GM23338 (cell line): ENCODE data around the gene FBXW12. TPM values are rescaled to one million over a fixed set of nuclear protein-coding genes. Genes with fewer than 3 reads are reported as not detected.

Source experiments
- ATAC-seq: fragments of 200-7000 bp; cut with Tn5 transposase; 3 replicates; pipeline ENCODE4 v1.9.1; 2020
- DNase-seq: peaks from one replicate; pipeline ENCODE4 v3.0.0-alpha.2; 2015; ENCODE audit warnings: low spot score
- H2AFZ ChIP-seq: fragments of 200-600 bp; sonication (generic); 2 replicates; pipeline ENCODE4 v1.8.0; 2016; ENCODE audit warnings: antibody characterized with exemption, mild to moderate bottlenecking, moderate library complexity
- H3F3A ChIP-seq: fragments of 200-600 bp; sonication (generic); replicated peaks from 2 replicates; pipeline ENCODE4 v1.8.0; 2017; ENCODE audit warnings: antibody characterized with exemption, mixed run types, low read depth
- H3K27ac ChIP-seq: fragments of 200-600 bp; sonication (generic); 2 replicates; pipeline ENCODE4 v1.6.1; 2016; ENCODE audit warnings: low read depth
- H3K27me3 ChIP-seq: fragments of 200-600 bp; sonication (generic); 2 replicates; pipeline ENCODE4 v1.8.0; 2016; ENCODE audit warnings: mild to moderate bottlenecking, mixed run types, moderate library complexity; ENCODE audit not compliant: insufficient read depth
- H3K36me3 ChIP-seq: fragments of 200-600 bp; sonication (generic); 2 replicates; pipeline ENCODE4 v1.8.0; 2016; ENCODE audit warnings: mild to moderate bottlenecking; ENCODE audit not compliant: insufficient read depth
- H3K4me1 ChIP-seq: fragments of 200-600 bp; sonication (generic); 2 replicates; pipeline ENCODE4 v1.8.0; 2016; ENCODE audit warnings: mild to moderate bottlenecking, moderate library complexity; ENCODE audit not compliant: insufficient read depth
- H3K4me2 ChIP-seq: fragments of 200-600 bp; sonication (generic); 2 replicates; pipeline ENCODE4 v1.7.1; 2017; ENCODE audit warnings: mixed run types
- H3K4me3 ChIP-seq: fragments of 200-600 bp; sonication (generic); 2 replicates; pipeline ENCODE4 v1.6.1; 2016; ENCODE audit warnings: mixed run types
- H3K79me2 ChIP-seq: fragments of 200-600 bp; sonication (generic); replicated peaks from 2 replicates; pipeline ENCODE4 v1.8.0; 2017; ENCODE audit warnings: mild to moderate bottlenecking; ENCODE audit not compliant: insufficient read depth
- H3K9me2 ChIP-seq: fragments of 200-600 bp; sonication (generic); 2 replicates; pipeline ENCODE4 v1.8.0; 2017; ENCODE audit not compliant: insufficient read depth
- H4K20me1 ChIP-seq: fragments of 200-600 bp; sonication (generic); replicated peaks from 2 replicates; pipeline ENCODE4 v1.8.0; 2017; ENCODE audit warnings: mild to moderate bottlenecking; ENCODE audit not compliant: insufficient read depth
- H3K27ac Mint-ChIP-seq: 2 replicates; pipeline ENCODE4 v1.8.0; 2020; ENCODE audit warnings: inconsistent platforms, mild to moderate bottlenecking, moderate library complexity, mixed read lengths
- H3K27me3 Mint-ChIP-seq: 3 replicates; pipeline ENCODE4 v1.8.0; 2022; ENCODE audit warnings: low read depth, mild to moderate bottlenecking, moderate library complexity, mixed read lengths, inconsistent platforms; ENCODE audit not compliant: insufficient read depth, poor library complexity
- H3K36me3 Mint-ChIP-seq: 3 replicates; pipeline ENCODE4 v1.8.0; 2021; ENCODE audit warnings: low read depth, mild to moderate bottlenecking, inconsistent platforms, moderate library complexity, mixed read lengths
- H3K4me1 Mint-ChIP-seq: 3 replicates; pipeline ENCODE4 v1.8.0; 2020; ENCODE audit warnings: mild to moderate bottlenecking, inconsistent platforms, mixed read lengths
- H3K4me3 Mint-ChIP-seq: 3 replicates; pipeline ENCODE4 v1.8.0; 2021; ENCODE audit warnings: moderate library complexity, mild to moderate bottlenecking, inconsistent platforms, mixed read lengths
- H3K9me3 Mint-ChIP-seq: 3 replicates; pipeline ENCODE4 v1.8.0; 2020; ENCODE audit warnings: moderate library complexity, mild to moderate bottlenecking, inconsistent platforms, mixed read lengths
- CREB1 ChIP-seq: fragments of 250-450 bp; sonication (Bioruptor Pico); IDR thresholded peaks from 2 replicates; pipeline ENCODE4 v1.5.0; 2020; ENCODE audit warnings: low read depth, mild to moderate bottlenecking, moderate library complexity
- CTCF ChIP-seq, 2 experiments: fragments of 200-600 bp in 1 of 2; sonication (generic) in 1 of 2; conservative IDR thresholded peaks; 2 replicates each; pipeline versions ENCODE4 v1.5.1 to v1.6.1; 2016 to 2017; ENCODE audit warnings: antibody characterized with exemption in 2 of 2, low read depth in 2 of 2, mild to moderate bottlenecking in 2 of 2, moderate library complexity in 1 of 2
- EZH2 ChIP-seq: fragments of 200-600 bp; sonication (generic); IDR thresholded peaks from one replicate; pipeline ENCODE4 v1.8.0; 2017; ENCODE audit warnings: antibody characterized with exemption, mild to moderate bottlenecking, low read depth; ENCODE audit not compliant: unreplicated experiment
- EZH2phosphoT487 ChIP-seq: fragments of 200-600 bp; sonication (generic); IDR thresholded peaks from one replicate; pipeline ENCODE4 v1.8.1; 2018; ENCODE audit warnings: antibody characterized with exemption; ENCODE audit not compliant: unreplicated experiment
- JUNB ChIP-seq: IDR thresholded peaks from one replicate; pipeline ENCODE4 v1.6.1; 2016; ENCODE audit warnings: antibody characterized with exemption; ENCODE audit not compliant: unreplicated experiment
- NANOG ChIP-seq: IDR thresholded peaks from 2 replicates; pipeline ENCODE4 v1.6.1; 2016; ENCODE audit warnings: antibody characterized with exemption, borderline replicate concordance
- POLR2AphosphoS5 ChIP-seq: IDR thresholded peaks from 2 replicates; pipeline ENCODE4 v1.6.1; 2016; ENCODE audit warnings: antibody characterized with exemption, low read depth
- REST ChIP-seq: IDR thresholded peaks from one replicate; pipeline ENCODE4 v1.6.1; 2018; ENCODE audit warnings: antibody characterized with exemption; ENCODE audit not compliant: unreplicated experiment
- STAT1 ChIP-seq: IDR thresholded peaks from one replicate; pipeline ENCODE4 v1.6.1; 2016; ENCODE audit warnings: antibody characterized with exemption; ENCODE audit not compliant: unreplicated experiment
- ZNF114 ChIP-seq: fragments of 250-450 bp; sonication (Bioruptor Pico); IDR thresholded peaks from 2 replicates; pipeline ENCODE4 v1.5.0; 2020; ENCODE audit warnings: mild to moderate bottlenecking, moderate library complexity
- ZNF331 ChIP-seq: fragments of 250-450 bp; sonication (Bioruptor Pico); IDR thresholded peaks from 2 replicates; pipeline ENCODE4 v1.5.0; 2020; ENCODE audit warnings: low read depth, mild to moderate bottlenecking, moderate library complexity
- ZNF462 ChIP-seq: fragments of 250-450 bp; sonication (Bioruptor Pico); IDR thresholded peaks from 2 replicates; pipeline ENCODE4 v1.5.0; 2020; ENCODE audit warnings: mild to moderate bottlenecking, moderate library complexity
- polyA plus RNA-seq: library from polyadenylated mRNA; unstranded; fragments of >200 nt; fragmentation: Nextera tagmentation; extraction: Ambion mirVana; gene quantifications from 2 replicates; pipeline ENCODE4 v1.2.1, GENCODE V29; 2016
- total RNA-seq: library from RNA; depleted of rRNA; stranded (reverse); fragments of >200 nt; shearing (Covaris generic); gene quantifications from 2 replicates; pipeline ENCODE4 v1.2.3, GENCODE V29; 2014
- TF ChIP-seq, protein P1 (sequence below): IDR thresholded peaks from 2 replicates; pipeline ENCODE4 v1.6.1; 2016; ENCODE audit warnings: antibody characterized with exemption

The FBXW12 gene
- total and polyA plus RNA-seq, 2 experiments from 2014 or later: 0.73 TPM; not detected in 1

- TF ChIP-seq REST: no peak
- TF ChIP-seq EZH2: no peak
- TF ChIP-seq, protein P1, sequence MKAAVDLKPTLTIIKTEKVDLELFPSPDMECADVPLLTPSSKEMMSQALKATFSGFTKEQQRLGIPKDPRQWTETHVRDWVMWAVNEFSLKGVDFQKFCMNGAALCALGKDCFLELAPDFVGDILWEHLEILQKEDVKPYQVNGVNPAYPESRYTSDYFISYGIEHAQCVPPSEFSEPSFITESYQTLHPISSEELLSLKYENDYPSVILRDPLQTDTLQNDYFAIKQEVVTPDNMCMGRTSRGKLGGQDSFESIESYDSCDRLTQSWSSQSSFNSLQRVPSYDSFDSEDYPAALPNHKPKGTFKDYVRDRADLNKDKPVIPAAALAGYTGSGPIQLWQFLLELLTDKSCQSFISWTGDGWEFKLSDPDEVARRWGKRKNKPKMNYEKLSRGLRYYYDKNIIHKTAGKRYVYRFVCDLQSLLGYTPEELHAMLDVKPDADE: no peak
- no peak for TF ChIP-seq POLR2AphosphoS5
- TF ChIP-seq ZNF114 (CRISPR knock-in tag): no peak
- TF ChIP-seq CREB1: no peak
- TF ChIP-seq JUNB: no peak
- TF ChIP-seq NANOG: no peak
- no peak for TF ChIP-seq EZH2phosphoT487
- TF ChIP-seq STAT1: no peak
- TF ChIP-seq ZNF331 (CRISPR knock-in tag): no peak
- no peak for TF ChIP-seq CTCF (conservative IDR thresholded peaks at IDR 0.05; ENCODE audit: low read depth in 2 of 2)
These were observed 68.6 kb downstream of the FBXW12 start (continued) for GRCh38 chr3:48440590-48440958.

GRCh38 chr3:48441940-48442339, 69.9 kb downstream of the FBXW12 start:
- Mint-ChIP-seq H3K27me3 (peaks cover 6% of the 10 kb centered on the region), H3K4me3 (peak overlapping the region; percentile 93), H3K27ac (no peak overlapping the region), H3K4me1 (peaks cover 22% of the 10 kb centered on the region), H3K9me3 (no peaks in the 10 kb centered on the region), H3K36me3 (peaks cover 43% of the 10 kb centered on the region)
- H3K36me3 ChIP-seq: peaks cover 20% of the 10 kb centered on the region
- H3F3A ChIP-seq: peaks cover 52% of the 10 kb centered on the region
- H3K79me2 ChIP-seq: peaks cover 48% of the 10 kb centered on the region
- no peaks in the 10 kb centered on the region for H3K27me3 ChIP-seq
- peaks cover 23% of the 10 kb centered on the region for H4K20me1 ChIP-seq
- H3K4me3 ChIP-seq: peak overlapping the region; percentile 85
- H3K9me2 ChIP-seq: no peaks in the 10 kb centered on the region
- DNase-seq: no peak
- no peak for ATAC-seq
- no peak overlapping the region for H2AFZ ChIP-seq
- H3K4me2 ChIP-seq: peak overlapping the region; percentile 92; the same call in 1 of the 2 replicates
- H3K27ac ChIP-seq: peak overlapping the region; percentile 81
- H3K4me1 ChIP-seq: peaks cover 14% of the 10 kb centered on the region; the same call in 1 of the 2 replicates
- TF ChIP-seq ZNF462 (CRISPR knock-in tag): no peak
- TF ChIP-seq JUNB: no peak
- TF ChIP-seq STAT1: no peak
- TF ChIP-seq EZH2phosphoT487: no peak
